ENCODE results near the gene CNOT6L. TPM values are rescaled to one million over a fixed set of nuclear protein-coding genes. Genes with fewer than 3 reads are reported as not detected.

Gene CNOT6L
- total RNA-seq, 1 experiment from 2014 or later: 29.4 TPM

GRCh38 chr4:77827343-77827742 lies 8.2 kb upstream of the CNOT6L start:
- RAD21 ChIA-PET (ENCODE audit: low non-redundant PET in 1 of 2, low total read pairs in 2 of 2, uncharacterized antibody in 2 of 2, unreplicated experiment in 2 of 2): no interaction called here
- no peak for ATAC-seq
- Histone ChIP-seq H3K79me2 (ENCODE audit: insufficient read depth, low read length) (no peaks in the 10 kb centered on the region), H3K9me2 (ENCODE audit: insufficient read depth) (no peaks in the 10 kb centered on the region), H3K4me3 (replicated peaks in 1 of 2; ENCODE audit: low read depth in 1 of 2, low read length in 2 of 2) (no peak overlapping the region), H3K4me2 (ENCODE audit: low read length) (no peak overlapping the region), H3K9me3 (ENCODE audit: control insufficient read depth in 1 of 2, insufficient read depth in 1 of 2, low read depth in 1 of 2, low read length in 2 of 2) (no peaks in the 10 kb centered on the region), H3K9ac (ENCODE audit: low read length) (no peak overlapping the region), H3K27me3 (ENCODE audit: insufficient read depth, low read length) (no peaks in the 10 kb centered on the region), H4K20me1 (ENCODE audit: insufficient read depth) (no peaks in the 10 kb centered on the region), H3K36me3 (ENCODE audit: control insufficient read depth in 1 of 2, insufficient read depth in 2 of 2, low read length in 2 of 2) (no peaks in the 10 kb centered on the region), H3K4me1 (ENCODE audit: control insufficient read depth in 1 of 2, insufficient read depth in 2 of 2, low read length in 2 of 2) (no peaks in the 10 kb centered on the region), H2AFZ (ENCODE audit: low read depth, low read length, poor library complexity, severe bottlenecking) (no peak overlapping the region), H3K27ac (ENCODE audit: low read depth, low read length) (no peak overlapping the region)
- intact Hi-C loops (cut with micrococcal nuclease): no loop called here
- CTCF ChIA-PET: no interaction called here
- TF ChIP-seq REST (IDR thresholded peaks at IDR 0.05; ENCODE audit: low read depth): no peak
- POLR2A ChIA-PET: no interaction called here
- no TSS peak for BruUV-seq (replicated peaks)
- DNase-seq (ENCODE audit: low read depth, low spot score): no peak

- ChIA-PET RAD21 (ENCODE audit: low non-redundant PET in 1 of 2, low total read pairs in 2 of 2, uncharacterized antibody in 2 of 2, unreplicated experiment in 2 of 2) (no interaction called here), POLR2A (no interaction called here), CTCF (no interaction called here)
- no peaks in the 10 kb centered on the region for H3K9me3 ChIP-seq (ENCODE audit: control insufficient read depth in 1 of 2, insufficient read depth in 1 of 2, low read depth in 1 of 2, low read length in 2 of 2)
- H3K4me3 ChIP-seq (replicated peaks in 1 of 2; ENCODE audit: low read depth in 1 of 2, low read length in 2 of 2): no peak overlapping the region
- TF ChIP-seq TCF7L2 (IDR thresholded peaks at IDR 0.05; ENCODE audit: borderline replicate concordance, extremely low read depth, insufficient read depth, insufficient read length): no peak
- TF ChIP-seq ZFX (IDR thresholded peaks at IDR 0.05): no peak
- no peak for TF ChIP-seq MAX (IDR thresholded peaks at IDR 0.05)
- no peak for TF ChIP-seq SIN3A (IDR thresholded peaks at IDR 0.05; ENCODE audit: low read depth)
- TF ChIP-seq RAD21 (IDR thresholded peaks at IDR 0.05; ENCODE audit: low read depth): no peak
- TF ChIP-seq POLR2AphosphoS5 (IDR thresholded peaks at IDR 0.05; ENCODE audit: low read depth, low read length): no peak
- no peak for TF ChIP-seq REST (IDR thresholded peaks at IDR 0.05; ENCODE audit: low read depth)
- no peaks in the 10 kb centered on the region for H3K79me2 ChIP-seq (ENCODE audit: insufficient read depth, low read length)
- H2AFZ ChIP-seq (ENCODE audit: low read depth, low read length, poor library complexity, severe bottlenecking): no peak overlapping the region
- H3K9ac ChIP-seq (ENCODE audit: low read length): no peak overlapping the region
- ATAC-seq (no peak), DNase-seq (ENCODE audit: low read depth, low spot score) (no peak)
- no peaks in the 10 kb centered on the region for H3K9me2 ChIP-seq (ENCODE audit: insufficient read depth)
- H4K20me1 ChIP-seq (ENCODE audit: insufficient read depth): no peaks in the 10 kb centered on the region
- H3K27ac ChIP-seq (ENCODE audit: low read depth, low read length): no peak overlapping the region
- H3K4me1 ChIP-seq (ENCODE audit: control insufficient read depth in 1 of 2, insufficient read depth in 2 of 2, low read length in 2 of 2): peaks cover 0 to 1% of the 10 kb centered on the region in 2 experiments; a peak in 2 of 4 replicates
- no peak overlapping the region for H3K4me2 ChIP-seq (ENCODE audit: low read length)
- no TSS peak for BruUV-seq (replicated peaks)
- H3K27me3 ChIP-seq (ENCODE audit: insufficient read depth, low read length): no peaks in the 10 kb centered on the region
- intact Hi-C loops (cut with micrococcal nuclease): no loop called here
- H3K36me3 ChIP-seq (ENCODE audit: control insufficient read depth in 1 of 2, insufficient read depth in 2 of 2, low read length in 2 of 2): no peaks in the 10 kb centered on the region
Observed at GRCh38 chr4:77826275-77826674, 7.1 kb upstream of the CNOT6L start.

Measured in HCT116 (cell line).